ENCODE data around the gene PI4K2B. TPM values are rescaled to one million over a fixed set of nuclear protein-coding genes. Genes with fewer than 3 reads are reported as not detected.
A peak's percentile ranks its signal among the peaks of the same experiment; 100 is the strongest.

The PI4K2B gene
- total RNA-seq, 1 donor from 2014 or later, result 21.1 TPM

GRCh38 chr4:25290490-25291067 lies 56.7 kb downstream of the PI4K2B start:
- no peak overlapping the region for H3K4me3 ChIP-seq
- peaks cover 5% of the 10 kb centered on the region for H3K9me3 ChIP-seq
- no peaks in the 10 kb centered on the region for H3K36me3 ChIP-seq
- intact Hi-C loops (cut with DNase I), result no loop called here
- H3K27me3 ChIP-seq (ENCODE audit: low read depth), result no peaks in the 10 kb centered on the region
- TF ChIP-seq CTCF (IDR thresholded peaks at IDR 0.05), result no peak
- H3K27ac ChIP-seq, result no peak overlapping the region
- no peaks in the 10 kb centered on the region for H3K4me1 ChIP-seq
- ATAC-seq, result no peak
- DNase-seq, result no peak

GRCh38 chr4:25291158-25291733 lies 57.4 kb downstream of the PI4K2B start:
- Histone ChIP-seq H3K4me3 (no peak overlapping the region), H3K4me1 (no peaks in the 10 kb centered on the region), H3K9me3 (peaks cover 5% of the 10 kb centered on the region), H3K36me3 (no peaks in the 10 kb centered on the region), H3K27ac (no peak overlapping the region), H3K27me3 (ENCODE audit: low read depth) (no peaks in the 10 kb centered on the region)
- no peak for TF ChIP-seq CTCF (IDR thresholded peaks at IDR 0.05)
- intact Hi-C loops (cut with DNase I), result no loop called here
- DNase-seq, result no peak
- ATAC-seq, result no peak

GRCh38 chr4:25297528-25298242 lies 63.9 kb downstream of the PI4K2B start:
- Histone ChIP-seq H3K27ac (no peak overlapping the region), H3K27me3 (ENCODE audit: low read depth) (no peaks in the 10 kb centered on the region), H3K36me3 (no peaks in the 10 kb centered on the region), H3K4me3 (no peak overlapping the region), H3K4me1 (no peaks in the 10 kb centered on the region), H3K9me3 (no peaks in the 10 kb centered on the region)
- intact Hi-C loops (cut with DNase I), result no loop called here
- no peak for DNase-seq
- TF ChIP-seq CTCF (IDR thresholded peaks at IDR 0.05), result no peak
- no peak for ATAC-seq

- Histone ChIP-seq H3K27ac (peak overlapping the region; percentile 61), H3K4me1 (no peaks in the 10 kb centered on the region), H3K27me3 (ENCODE audit: low read depth) (no peaks in the 10 kb centered on the region), H3K36me3 (no peaks in the 10 kb centered on the region), H3K4me3 (no peak overlapping the region), H3K9me3 (no peaks in the 10 kb centered on the region)
- ATAC-seq (peak; percentile 96 to 98), DNase-seq (peak; percentile 60)
- no peak for TF ChIP-seq CTCF (IDR thresholded peaks at IDR 0.05)
- intact Hi-C loops (cut with DNase I), result no loop called here
Observed at GRCh38 chr4:25299476-25300203, 65.8 kb downstream of the PI4K2B start.

GRCh38 chr4:25301471-25301870 lies 67.6 kb downstream of the PI4K2B start:
- intact Hi-C loops (cut with DNase I), result no loop called here
- H3K27ac ChIP-seq, result peak overlapping the region; percentile 32
- H3K36me3 ChIP-seq, result no peaks in the 10 kb centered on the region
- H3K4me1 ChIP-seq, result no peaks in the 10 kb centered on the region
- DNase-seq (peak; percentile 55), ATAC-seq (peak in 1 of 2 donors; percentile 67)
- H3K9me3 ChIP-seq, result no peaks in the 10 kb centered on the region
- H3K4me3 ChIP-seq, result no peak overlapping the region
- H3K27me3 ChIP-seq (ENCODE audit: low read depth), result no peaks in the 10 kb centered on the region
- no peak for TF ChIP-seq CTCF (IDR thresholded peaks at IDR 0.05)
